HG03097 (cell line): ENCODE measurements around the gene INPP5A.
A peak's percentile ranks its signal among the peaks of the same experiment; 100 is the strongest.

Experiments
- ATAC-seq: cut with Tn5 transposase; IDR thresholded peaks from one replicate; pipeline ENCODE4 v1.9.1; 2021; ENCODE audit not compliant: unreplicated experiment, low FRiP score

INPP5A gene

GRCh38 chr10:132684164-132684891 lies 146.7 kb downstream of the INPP5A start:
- peak; percentile 69 for ATAC-seq

DNA sequence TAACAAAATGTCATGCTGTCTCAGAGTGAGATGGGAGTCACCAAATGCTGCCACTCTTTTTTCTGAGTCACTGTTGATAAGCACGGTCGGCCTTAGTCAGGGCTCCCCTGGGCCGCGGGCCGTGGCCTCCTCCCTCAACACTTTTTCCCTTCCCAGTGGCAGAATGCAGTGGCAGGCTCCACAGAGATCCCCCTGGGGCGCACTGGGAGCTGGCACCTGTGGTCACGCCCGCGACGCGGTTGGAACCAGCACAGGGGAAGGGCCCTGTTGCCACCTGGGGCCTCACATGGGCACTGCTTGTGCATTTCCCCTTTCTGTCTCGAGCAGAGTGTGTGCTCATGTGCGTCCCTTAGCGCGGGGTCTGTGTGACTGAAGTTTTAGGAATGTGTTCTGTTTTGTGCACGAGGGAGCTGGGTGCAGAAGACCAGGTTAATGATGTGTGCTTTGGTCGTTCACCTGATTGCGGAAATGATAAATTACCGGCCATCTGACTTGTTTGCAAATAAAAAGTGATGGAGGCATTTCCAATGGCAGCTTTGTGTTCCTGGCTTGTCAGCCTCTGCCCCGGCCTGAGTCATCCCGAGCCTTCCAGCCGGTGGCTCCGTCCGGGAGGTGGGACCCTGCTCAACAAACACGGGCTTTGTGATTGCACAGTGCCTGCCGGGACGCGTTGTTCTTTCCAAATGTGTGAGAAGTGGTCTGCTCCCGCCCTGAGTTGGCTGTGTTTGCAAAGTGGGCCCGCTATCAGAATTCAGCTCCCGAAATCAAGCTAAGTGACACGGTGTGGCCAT lies 147.7 kb downstream of the INPP5A start:
- no peak for ATAC-seq

- ATAC-seq: no peak
Observed at GRCh38 chr10:132685921-132686680, 148.5 kb downstream of the INPP5A start.

DNA sequence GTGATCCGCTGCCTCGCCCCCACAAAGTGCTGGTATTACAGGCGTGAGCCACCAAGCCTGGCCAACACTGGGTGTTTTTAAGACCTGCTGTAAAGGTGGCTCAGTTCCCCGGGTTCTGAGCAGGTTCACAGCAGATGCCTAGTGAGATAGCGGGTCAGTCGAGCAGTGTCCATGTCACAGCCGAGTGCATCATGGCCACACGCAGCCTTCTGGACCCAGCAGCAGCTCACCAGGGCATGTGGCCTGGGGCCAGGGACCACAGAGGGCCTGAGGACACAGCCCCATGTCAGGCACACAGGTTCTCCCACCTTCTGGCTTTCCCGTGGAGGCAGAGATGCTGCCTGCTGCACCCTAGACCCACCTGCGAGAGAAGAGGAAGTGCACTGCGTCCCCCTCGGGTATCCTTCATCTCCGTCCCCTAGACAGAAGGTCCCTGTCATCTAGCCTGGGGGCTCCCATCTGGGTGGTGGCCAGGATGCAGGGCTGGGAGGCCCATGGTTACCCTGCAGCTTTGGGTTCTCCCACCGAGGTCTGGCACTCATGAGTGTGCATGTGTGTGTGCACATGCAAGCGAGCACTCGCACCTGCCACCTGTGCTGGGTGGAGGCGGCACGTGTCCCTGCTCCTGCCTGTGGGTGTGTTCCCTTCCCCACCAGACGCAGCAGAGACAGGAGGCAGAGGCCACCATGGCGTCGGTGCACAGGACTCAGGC lies 149.8 kb downstream of the INPP5A start:
- ATAC-seq: no peak

DNA sequence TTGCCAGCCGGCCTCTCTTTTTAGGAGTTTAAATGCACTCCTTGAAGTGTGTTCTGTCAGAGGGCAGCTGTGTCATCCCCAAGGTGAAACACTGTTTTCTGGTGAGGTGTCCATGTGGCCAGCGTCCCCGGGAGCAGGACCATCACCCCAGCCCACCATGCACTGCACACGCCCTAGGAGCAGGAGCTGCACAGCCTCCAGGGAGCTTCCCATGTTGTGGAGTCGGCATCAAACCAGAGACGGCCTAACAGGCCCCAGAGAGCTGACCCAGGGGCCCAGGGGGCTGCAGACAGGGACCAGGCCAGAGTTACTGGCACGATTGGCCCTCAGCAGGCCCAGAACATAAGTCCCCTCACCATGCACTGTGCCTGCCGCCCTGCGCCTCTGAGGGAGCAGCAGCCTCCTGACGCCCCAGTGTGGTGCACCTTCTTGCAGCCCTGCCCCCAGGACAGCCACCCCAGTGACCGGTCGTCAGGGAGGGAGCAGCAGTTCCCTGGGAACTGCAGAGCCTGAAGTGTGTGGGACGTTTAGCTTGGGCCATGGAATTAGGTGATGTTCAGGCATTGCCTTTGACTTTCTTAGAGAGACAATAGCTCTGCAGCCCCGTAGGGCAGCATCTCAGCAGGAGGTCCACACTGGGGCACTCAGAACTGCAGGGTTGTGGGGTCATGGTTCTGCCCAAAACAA lies 150.4 kb downstream of the INPP5A start:
- no peak for ATAC-seq

DNA sequence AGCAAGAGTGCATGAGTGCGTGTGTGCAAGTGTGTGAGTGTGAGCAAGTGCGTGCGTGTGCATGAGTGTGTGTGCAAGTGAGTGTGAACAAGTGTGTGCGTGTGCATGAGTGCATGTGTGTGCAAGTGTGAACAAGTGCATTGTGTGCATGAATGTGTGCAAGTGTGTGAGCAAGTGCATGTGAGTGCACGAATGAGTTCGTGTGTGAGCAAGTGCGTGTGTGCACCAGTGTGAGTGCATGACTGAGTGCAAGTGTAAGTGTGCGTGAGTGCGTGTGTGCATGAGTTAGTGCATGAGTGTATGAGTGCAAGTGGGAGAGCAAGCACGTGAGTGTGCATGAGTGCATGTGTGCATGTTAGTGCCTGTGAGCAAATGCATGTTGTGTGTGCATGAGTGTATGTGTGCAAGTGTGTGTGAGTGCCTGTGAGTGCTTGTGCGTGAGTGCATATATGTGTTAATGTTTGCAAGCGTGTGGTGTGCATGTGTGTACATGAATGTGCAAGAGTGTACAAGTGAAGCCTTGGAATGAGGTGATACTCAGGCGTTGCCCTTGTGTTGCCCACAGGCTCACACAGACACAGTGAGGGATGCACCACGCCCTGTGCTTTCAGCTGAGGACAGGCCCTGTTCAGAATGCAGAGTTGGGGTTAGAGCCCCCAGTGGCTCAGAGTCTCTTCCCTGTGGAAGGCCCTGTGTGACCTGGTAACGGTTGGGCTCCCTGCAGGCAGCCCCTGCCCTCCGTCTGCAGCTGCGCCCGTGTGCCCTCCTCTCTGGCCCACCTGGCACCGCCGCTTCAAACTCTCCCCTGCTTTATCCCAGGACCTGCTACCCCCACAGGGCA lies 151.2 kb downstream of the INPP5A start:
- ATAC-seq: no peak

GRCh38 chr10:132689721-132690360 lies 152.3 kb downstream of the INPP5A start:
- no peak for ATAC-seq

DNA sequence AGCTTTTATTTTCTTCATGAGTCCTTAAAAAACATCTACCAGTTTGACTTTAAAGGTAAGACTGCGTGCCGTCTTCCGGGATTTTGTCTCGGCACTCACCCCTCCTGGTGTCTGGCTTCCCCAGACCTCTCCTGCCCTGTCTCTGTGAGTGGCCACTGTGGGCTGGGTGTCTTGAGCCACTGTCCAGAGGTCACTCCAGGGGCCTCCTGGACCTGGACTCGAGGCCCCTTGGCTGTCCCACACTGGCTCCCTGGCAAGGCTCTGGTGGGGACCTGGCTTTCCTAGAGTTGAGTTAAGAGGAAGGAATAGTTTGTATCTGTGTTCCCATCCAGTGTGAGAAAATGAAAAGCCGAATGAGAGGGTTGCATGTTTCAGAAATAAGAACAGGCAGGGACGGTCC lies 152.8 kb downstream of the INPP5A start:
- ATAC-seq: no peak

GRCh38 chr10:132690821-132691610 lies 153.4 kb downstream of the INPP5A start:
- ATAC-seq: no peak

GRCh38 chr10:132691711-132692153 lies 154.1 kb downstream of the INPP5A start:
- no peak for ATAC-seq

GRCh38 chr10:132692311-132692710 lies 154.7 kb downstream of the INPP5A start:
- ATAC-seq: no peak

GRCh38 chr10:132693676-132694075 lies 156.1 kb downstream of the INPP5A start:
- ATAC-seq: no peak

- no peak for ATAC-seq
Observed at GRCh38 chr10:132696204-132696603, 158.6 kb downstream of the INPP5A start.

GRCh38 chr10:132696728-132697577 lies 159.4 kb downstream of the INPP5A start:
- no peak for ATAC-seq

- ATAC-seq: no peak
Observed at GRCh38 chr10:132697578-132698200, 160.1 kb downstream of the INPP5A start.

GRCh38 chr10:132698211-132698751 lies 160.7 kb downstream of the INPP5A start:
- ATAC-seq: no peak
